IMR-90 (cell line): Measurements from ENCODE around the gene RGS9BP.
"Not testable (repeated sequence)": the region's sequence is repeated elsewhere in the genome, so short reads cannot be mapped to it uniquely, and the experiment has no call there.

ENCODE experiments used
- BHLHE40 ChIP-seq: fragments of 150-350 bp; IDR thresholded peaks from 2 replicates; pipeline ENCODE4 v1.6.1; 2016; ENCODE audit warnings: mild to moderate bottlenecking, low read depth, low read length
- CEBPB ChIP-seq: IDR thresholded peaks from 2 replicates; pipeline ENCODE4 v1.6.1; 2012; ENCODE audit warnings: low read depth, low read length, improper control_type of control experiment
- CHD1 ChIP-seq: IDR thresholded peaks from 2 replicates; pipeline ENCODE4 v1.6.1; 2012; ENCODE audit warnings: low read depth, low read length, improper control_type of control experiment
- MAZ ChIP-seq: IDR thresholded peaks from 2 replicates; pipeline ENCODE4 v1.6.1; 2012; ENCODE audit warnings: low read depth, mild to moderate bottlenecking, low read length, improper control_type of control experiment, moderate library complexity, borderline replicate concordance
- MXI1 ChIP-seq: IDR thresholded peaks from 2 replicates; pipeline ENCODE4 v1.6.1; 2012; ENCODE audit warnings: low read depth, mild to moderate bottlenecking, low read length, moderate library complexity, borderline replicate concordance
- NFE2L2 ChIP-seq: fragments of 150-350 bp; IDR thresholded peaks from 2 replicates; pipeline ENCODE4 v1.6.1; 2016; ENCODE audit warnings: low read depth, mild to moderate bottlenecking, low read length
- POLR2A ChIP-seq: IDR thresholded peaks from 2 replicates; pipeline ENCODE4 v1.6.1; 2012; ENCODE audit warnings: mild to moderate bottlenecking, low read depth, low read length
- RAD21 ChIP-seq: IDR thresholded peaks from 2 replicates; pipeline ENCODE4 v1.6.1; 2012; ENCODE audit warnings: low read length, improper control_type of control experiment
- RCOR1 ChIP-seq: IDR thresholded peaks from 2 replicates; pipeline ENCODE4 v1.6.1; 2012; ENCODE audit warnings: mild to moderate bottlenecking, low read length, improper control_type of control experiment; ENCODE audit not compliant: insufficient replicate concordance
- SMC3 ChIP-seq: fragments of 150-350 bp; IDR thresholded peaks from 2 replicates; pipeline ENCODE4 v1.6.1; 2016; ENCODE audit warnings: low read depth, mild to moderate bottlenecking, antibody characterized with exemption, low read length, moderate library complexity
- TF ChIP-seq, protein P1 (sequence below): conservative IDR thresholded peaks from 2 replicates; pipeline ENCODE4 v1.5.1; 2012; ENCODE audit warnings: mild to moderate bottlenecking, low read depth, low read length, improper control_type of control experiment
- TF ChIP-seq, protein P2 (sequence below): fragments of 150-350 bp; IDR thresholded peaks from 2 replicates; pipeline ENCODE4 v1.6.1; 2017; ENCODE audit warnings: mild to moderate bottlenecking, antibody characterized with exemption, low read length, low read depth
- TF ChIP-seq, protein P3 (sequence below): fragments of 150-350 bp; IDR thresholded peaks from 2 replicates; pipeline ENCODE4 v1.6.1; 2016; ENCODE audit warnings: low read depth, mild to moderate bottlenecking, low read length, moderate library complexity, borderline replicate concordance

DNA sequence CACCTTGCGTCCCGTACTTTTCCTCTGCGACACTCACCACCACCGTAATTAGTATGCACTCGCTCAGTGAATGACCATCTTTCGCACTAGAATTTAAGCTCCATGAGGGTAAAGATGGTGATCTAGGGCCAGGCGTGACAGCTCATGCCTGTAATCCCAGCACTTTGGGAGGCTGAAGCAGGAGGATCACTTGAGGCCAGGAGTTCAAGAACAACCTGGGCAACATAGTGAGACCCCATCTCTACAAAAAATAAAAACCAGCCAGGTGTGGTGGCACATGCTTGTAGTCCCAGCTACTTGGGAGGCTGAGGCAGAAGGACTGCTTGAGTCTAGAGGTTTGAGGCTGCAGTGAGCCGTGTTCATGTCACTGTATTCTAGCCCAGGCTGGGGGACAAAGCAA, 19.3 kb upstream of the RGS9BP start:
- not testable (repeated sequence) for TF ChIP-seq NFE2L2, POLR2A, MAZ, CEBPB, CHD1, RAD21, RCOR1, BHLHE40, MXI1, SMC3
- TF ChIP-seq, protein P1, sequence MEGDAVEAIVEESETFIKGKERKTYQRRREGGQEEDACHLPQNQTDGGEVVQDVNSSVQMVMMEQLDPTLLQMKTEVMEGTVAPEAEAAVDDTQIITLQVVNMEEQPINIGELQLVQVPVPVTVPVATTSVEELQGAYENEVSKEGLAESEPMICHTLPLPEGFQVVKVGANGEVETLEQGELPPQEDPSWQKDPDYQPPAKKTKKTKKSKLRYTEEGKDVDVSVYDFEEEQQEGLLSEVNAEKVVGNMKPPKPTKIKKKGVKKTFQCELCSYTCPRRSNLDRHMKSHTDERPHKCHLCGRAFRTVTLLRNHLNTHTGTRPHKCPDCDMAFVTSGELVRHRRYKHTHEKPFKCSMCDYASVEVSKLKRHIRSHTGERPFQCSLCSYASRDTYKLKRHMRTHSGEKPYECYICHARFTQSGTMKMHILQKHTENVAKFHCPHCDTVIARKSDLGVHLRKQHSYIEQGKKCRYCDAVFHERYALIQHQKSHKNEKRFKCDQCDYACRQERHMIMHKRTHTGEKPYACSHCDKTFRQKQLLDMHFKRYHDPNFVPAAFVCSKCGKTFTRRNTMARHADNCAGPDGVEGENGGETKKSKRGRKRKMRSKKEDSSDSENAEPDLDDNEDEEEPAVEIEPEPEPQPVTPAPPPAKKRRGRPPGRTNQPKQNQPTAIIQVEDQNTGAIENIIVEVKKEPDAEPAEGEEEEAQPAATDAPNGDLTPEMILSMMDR: not testable (repeated sequence)
- TF ChIP-seq, protein P2, sequence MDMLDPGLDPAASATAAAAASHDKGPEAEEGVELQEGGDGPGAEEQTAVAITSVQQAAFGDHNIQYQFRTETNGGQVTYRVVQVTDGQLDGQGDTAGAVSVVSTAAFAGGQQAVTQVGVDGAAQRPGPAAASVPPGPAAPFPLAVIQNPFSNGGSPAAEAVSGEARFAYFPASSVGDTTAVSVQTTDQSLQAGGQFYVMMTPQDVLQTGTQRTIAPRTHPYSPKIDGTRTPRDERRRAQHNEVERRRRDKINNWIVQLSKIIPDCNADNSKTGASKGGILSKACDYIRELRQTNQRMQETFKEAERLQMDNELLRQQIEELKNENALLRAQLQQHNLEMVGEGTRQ: not testable (repeated sequence)
- TF ChIP-seq, protein P3, sequence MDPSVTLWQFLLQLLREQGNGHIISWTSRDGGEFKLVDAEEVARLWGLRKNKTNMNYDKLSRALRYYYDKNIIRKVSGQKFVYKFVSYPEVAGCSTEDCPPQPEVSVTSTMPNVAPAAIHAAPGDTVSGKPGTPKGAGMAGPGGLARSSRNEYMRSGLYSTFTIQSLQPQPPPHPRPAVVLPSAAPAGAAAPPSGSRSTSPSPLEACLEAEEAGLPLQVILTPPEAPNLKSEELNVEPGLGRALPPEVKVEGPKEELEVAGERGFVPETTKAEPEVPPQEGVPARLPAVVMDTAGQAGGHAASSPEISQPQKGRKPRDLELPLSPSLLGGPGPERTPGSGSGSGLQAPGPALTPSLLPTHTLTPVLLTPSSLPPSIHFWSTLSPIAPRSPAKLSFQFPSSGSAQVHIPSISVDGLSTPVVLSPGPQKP: not testable (repeated sequence)
